Fibroblast of skin of scalp (primary cell): ENCODE data around the gene CATSPERZ.

Experiments used
- DNase-seq: peaks from one replicate; pipeline ENCODE4 v3.0.0-alpha.2; 2013

The CATSPERZ gene

GRCh38 chr11:64264371-64264852, 35.7 kb upstream of the CATSPERZ start:
- no peak for DNase-seq

- DNase-seq = no peak
Measured at GRCh38 chr11:64265176-64266160, 34.7 kb upstream of the CATSPERZ start.

GRCh38 chr11:64266339-64266738, 33.8 kb upstream of the CATSPERZ start:
- no peak for DNase-seq

- no peak for DNase-seq
Measured at GRCh38 chr11:64267207-64267945, 32.8 kb upstream of the CATSPERZ start.

GRCh38 chr11:64268025-64268892, 31.9 kb upstream of the CATSPERZ start:
- peak; percentile 46 for DNase-seq

- peak; percentile 46 for DNase-seq
Measured at GRCh38 chr11:64268893-64269539, 31.1 kb upstream of the CATSPERZ start.

- peak; percentile 100 for DNase-seq
Measured at GRCh38 chr11:64269540-64270220, 30.5 kb upstream of the CATSPERZ start.

GRCh38 chr11:64275031-64275800, 24.9 kb upstream of the CATSPERZ start:
- no peak for DNase-seq

GRCh38 chr11:64275841-64276240, 24.3 kb upstream of the CATSPERZ start:
- DNase-seq = no peak

- DNase-seq = peak; percentile 68
Measured at GRCh38 chr11:64276653-64277431, 23.3 kb upstream of the CATSPERZ start.

- DNase-seq = no peak
Measured at GRCh38 chr11:64278576-64279190, 21.5 kb upstream of the CATSPERZ start.

- no peak for DNase-seq
Measured at GRCh38 chr11:64281957-64282770, 18.0 kb upstream of the CATSPERZ start.

GRCh38 chr11:64283092-64283491, 17.1 kb upstream of the CATSPERZ start:
- DNase-seq = no peak

- peak; percentile 92 for DNase-seq
Measured at GRCh38 chr11:64284048-64284961, 15.9 kb upstream of the CATSPERZ start, which contains the start of gene BAD. Gene BAD (minus strand): TSS chr11:64284665. CDS start chr11:64284368, 297 bp downstream.

- DNase-seq = peak; percentile 70
Measured at GRCh38 chr11:64284962-64285884, 14.9 kb upstream of the CATSPERZ start, which contains the start of gene GPR137. Gene GPR137 (plus strand): TSS chr11:64285848. CDS start chr11:64286525, 677 bp downstream.
